ENCODE measurements around the gene RPS2.

The RPS2 gene

DNA sequence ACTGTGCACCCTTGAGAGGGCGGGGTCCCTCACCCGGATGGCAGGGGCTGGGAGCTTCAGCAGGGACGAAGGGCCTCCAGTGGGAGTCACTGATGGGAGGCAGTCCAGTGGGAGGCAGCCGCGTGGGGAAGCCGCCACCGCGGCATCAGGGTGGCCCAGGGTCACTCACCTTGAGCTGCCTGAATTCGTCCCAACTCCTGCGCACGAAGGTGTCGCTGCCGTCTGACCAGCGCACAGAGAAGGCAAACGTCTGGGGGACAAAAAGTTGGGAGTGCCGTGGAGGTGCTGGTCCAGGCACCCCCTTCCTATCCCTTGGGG, 16.1 kb upstream of the RPS2 start:
- no peak for DNase-seq

DNA sequence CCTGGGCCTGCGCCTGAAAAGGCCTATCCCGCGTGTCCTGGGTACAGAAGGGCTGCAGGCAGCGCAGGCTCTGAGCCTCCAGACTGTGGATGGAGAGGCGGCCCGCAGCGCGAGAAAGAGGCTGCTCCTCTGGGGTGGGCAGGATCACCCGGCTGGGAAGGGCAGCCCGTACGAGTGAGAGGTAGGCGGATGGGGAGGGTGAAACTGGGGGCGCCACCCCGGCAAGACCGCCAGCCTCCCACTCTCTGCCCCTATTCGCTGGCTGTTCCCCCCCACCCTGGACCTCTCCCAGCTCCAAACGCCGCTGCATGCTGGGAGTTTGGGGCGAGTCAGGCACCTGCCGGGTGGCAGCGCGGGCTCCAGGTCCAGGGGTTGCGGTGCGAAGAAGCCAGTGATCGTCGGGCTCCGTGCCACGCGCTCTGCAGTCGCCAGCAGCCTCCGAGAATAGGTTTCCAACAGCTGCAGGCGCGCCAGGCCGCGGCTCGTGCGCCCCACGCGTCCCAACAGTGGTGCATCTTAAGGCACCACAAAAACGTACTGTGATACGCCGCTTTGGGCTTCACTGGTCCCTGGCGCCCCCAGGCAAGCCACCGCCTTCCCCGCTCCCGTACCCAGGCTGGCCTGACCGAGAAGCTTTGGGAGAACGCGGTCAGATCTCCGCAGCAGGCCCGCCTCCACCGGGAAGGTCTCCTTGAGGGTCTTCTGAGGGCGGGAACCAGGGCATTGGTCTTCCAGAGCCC, 15.6 kb upstream of the RPS2 start:
- no peak for DNase-seq

DNA sequence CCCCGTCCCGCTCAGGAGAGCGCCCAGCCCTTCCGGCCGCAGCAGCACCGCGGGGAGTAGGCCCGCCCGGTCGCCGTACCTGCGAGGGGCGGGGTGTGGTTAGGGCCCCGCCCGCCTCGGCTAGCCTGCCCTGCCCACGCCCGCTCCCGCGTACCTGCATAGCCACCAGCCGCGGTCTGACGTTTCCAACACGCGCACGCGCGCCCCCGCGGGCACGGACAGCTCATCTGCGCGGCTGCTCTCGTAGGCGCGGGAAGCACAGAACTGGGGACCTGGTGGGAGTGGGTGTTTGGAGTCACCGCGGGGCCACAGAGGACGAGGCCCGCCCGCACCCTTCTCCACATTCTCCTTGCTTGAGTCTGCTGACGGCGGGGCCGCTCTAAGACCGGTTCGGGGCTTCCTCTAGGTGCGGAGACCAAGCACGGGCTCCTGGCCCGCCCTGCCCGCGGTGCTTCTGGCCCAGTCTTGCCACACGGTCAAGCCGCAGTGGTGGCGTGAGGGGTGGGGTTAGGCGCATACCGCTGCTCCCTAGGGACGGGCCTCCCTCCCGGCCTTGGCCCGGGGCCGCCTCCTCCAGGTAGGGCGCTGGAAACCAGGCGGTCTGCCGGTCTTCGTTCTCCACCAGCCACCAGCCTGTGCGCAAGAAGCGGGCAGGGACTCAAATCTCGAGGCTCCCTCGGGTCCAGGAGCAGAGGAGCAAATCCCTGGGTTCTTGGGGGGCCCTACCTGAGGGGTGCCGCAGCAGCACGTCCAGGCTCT, 14.8 kb upstream of the RPS2 start:
- DNase-seq: no peak

DNA sequence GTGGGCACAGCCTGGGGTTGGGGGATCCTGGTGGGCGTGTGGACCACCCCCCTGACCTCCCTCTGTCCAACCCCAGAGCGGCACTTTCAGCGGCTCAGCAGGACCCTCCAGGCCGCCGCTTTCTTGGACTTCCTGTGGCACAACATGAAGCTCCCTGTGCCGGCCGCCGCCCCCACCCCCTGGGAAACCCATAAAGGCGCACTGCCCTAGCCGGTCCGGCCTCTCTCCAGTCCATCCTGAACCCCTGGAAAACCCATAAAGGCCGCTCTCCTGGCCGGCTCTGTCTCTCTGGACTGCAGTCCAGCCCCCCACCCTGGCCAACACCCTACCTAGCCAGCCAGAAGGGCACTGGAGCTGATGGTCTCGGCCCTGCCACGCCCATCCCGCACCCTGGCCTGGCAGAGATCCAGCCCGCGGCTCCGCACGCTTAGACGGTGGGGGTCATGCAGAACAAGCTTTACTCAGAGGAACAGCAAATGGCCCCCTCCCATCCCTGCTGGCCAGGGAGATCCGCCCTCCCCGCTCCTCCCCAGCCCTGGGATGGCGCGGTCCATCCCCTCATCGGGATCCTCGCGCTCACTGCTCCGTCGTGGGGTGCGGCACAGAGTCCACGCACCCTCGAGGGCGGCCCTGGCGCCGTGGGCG, 14.0 kb upstream of the RPS2 start:
- DNase-seq: no peak

DNA sequence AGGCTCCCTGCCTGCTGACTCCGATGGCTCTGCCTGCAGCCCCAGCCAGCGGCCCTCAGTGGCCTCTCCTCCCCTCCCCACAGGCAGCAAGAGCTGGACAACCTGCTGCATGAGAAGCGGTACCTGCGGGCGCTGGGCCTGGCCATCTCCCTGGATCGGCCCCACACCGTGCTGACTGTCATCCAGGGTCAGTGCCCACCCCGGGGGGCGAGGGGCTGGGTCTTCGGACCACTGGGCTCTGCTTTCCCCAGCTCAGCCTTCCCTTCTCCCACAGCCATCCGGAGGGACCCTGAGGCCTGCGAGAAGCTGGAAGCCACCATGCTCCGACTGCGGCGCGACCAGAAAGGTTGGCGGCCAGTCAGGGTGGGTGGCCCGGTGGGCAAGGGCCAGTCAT, 13.2 kb upstream of the RPS2 start:
- no peak for DNase-seq

DNA sequence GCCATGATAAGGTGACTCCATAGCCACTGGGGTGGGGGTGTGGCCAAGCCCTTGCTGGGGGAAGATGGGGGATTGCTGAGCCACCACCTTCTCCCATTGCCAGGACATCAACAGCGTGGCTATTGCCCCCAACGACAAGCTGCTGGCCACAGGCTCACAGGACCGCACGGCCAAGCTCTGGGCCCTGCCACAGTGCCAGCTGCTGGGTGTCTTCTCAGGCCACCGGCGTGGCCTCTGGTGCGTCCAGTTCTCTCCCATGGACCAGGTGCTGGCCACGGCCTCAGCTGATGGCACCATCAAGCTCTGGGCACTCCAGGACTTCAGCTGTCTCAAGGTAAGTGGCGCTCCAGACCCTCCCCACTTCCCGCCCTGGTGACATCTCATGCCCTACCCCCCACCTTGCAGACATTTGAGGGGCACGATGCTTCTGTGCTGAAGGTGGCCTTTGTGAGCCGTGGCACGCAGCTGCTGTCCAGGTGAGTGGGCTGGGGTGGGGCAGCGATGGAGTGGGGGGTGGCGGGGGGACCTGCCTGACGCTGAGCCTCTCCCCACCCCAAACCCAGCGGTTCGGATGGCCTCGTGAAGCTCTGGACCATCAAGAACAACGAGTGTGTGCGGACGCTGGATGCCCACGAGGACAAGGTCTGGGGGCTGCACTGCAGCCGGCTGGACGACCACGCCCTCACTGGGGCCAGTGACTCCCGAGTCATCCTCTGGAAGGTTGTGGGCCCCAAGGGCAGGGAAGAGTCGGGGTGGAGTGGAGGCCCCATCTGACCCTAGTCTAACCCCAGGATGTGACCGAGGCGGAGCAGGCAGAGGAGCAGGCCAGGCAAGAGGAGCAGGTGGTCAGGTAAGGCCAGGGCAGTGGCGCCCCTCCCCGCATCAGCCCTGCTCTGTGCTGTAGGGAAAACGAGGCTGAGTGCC, 12.6 kb upstream of the RPS2 start:
- no peak for DNase-seq

DNA sequence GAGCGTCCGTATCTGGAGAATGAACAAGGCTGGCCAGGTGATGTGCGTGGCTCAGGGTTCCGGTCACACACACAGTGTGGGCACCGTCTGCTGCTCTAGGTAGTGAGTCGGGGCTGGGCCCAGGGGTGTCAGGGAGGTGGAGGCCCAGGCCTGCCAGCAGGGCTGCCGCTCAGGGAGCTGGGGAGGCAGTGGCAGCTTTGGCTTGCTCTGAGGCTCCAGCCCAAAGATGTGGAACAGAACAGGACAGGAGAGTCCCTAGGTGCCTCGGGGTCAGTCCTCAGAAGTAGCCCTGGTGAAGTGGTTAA, 11.5 kb upstream of the RPS2 start:
- DNase-seq: no peak

DNA sequence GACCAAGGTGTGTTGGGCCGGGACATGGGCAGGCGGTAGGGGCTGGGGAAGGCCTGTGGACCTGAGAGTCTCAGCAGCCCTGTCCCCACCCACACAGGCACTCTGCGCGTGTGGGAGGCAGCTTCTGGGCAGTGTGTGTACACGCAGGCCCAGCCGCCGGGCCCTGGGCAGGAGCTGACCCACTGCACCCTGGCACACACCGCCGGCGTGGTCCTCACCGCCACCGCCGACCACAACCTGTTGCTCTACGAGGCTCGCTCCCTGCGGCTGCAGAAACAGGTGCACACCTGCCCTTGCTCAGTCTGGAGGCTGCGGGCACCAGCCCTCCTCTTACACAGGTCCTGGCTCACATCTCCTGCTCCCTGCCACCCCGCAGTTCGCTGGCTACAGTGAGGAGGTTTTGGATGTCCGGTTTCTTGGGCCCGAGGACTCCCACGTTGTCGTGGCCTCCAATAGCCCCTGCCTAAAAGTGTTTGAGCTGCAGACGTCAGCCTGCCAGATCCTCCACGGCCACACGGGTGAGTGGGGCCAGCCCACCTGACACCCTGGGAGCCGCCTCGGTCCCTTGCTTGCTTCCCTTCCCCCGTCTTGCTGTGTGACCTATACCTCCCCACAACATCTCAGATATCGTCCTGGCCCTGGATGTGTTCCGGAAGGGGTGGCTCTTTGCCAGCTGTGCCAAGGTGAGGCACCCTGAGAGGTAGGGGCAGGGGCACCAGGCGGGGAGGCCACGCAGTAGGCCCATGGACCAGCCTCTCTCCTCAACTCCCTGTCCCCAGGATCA, 11.0 kb upstream of the RPS2 start:
- DNase-seq: no peak

DNA sequence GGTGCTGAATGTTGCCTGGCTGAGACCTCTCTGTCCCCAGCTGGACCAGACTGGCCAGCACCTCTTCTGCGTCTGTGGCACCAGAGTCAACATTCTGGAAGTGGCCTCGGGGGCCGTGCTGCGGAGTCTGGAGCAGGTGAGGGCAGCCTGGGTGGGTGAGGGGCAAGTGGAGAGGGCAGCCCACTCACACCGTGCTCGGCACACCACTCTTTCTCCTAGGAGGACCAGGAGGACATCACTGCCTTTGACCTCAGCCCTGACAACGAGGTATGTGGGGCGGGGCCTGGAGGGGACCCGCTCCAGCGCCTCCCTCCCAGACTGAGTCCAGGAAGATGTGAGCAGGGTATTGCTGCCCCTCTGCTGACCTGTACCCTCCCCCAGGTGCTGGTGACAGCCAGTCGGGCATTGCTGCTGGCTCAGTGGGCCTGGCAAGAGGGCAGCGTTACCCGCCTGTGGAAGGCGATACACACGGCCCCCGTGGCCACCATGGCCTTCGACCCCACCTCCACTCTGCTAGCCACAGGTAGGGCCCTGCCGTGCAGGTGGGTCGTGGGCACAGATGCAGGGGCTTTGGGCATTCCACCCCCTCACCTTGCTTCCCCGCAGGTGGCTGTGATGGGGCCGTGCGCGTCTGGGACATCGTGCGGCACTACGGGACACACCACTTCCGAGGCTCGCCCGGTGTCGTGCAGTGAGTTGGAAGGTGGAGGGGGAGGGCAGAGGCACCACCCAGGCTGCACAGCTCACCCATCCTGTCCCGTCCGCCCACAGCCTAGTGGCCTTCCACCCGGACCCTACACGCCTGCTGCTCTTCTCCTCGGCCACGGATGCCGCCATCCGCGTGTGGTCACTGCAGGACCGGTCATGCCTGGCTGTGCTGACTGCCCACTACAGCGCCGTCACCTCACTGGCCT, 9.8 kb upstream of the RPS2 start:
- DNase-seq: no peak

DNA sequence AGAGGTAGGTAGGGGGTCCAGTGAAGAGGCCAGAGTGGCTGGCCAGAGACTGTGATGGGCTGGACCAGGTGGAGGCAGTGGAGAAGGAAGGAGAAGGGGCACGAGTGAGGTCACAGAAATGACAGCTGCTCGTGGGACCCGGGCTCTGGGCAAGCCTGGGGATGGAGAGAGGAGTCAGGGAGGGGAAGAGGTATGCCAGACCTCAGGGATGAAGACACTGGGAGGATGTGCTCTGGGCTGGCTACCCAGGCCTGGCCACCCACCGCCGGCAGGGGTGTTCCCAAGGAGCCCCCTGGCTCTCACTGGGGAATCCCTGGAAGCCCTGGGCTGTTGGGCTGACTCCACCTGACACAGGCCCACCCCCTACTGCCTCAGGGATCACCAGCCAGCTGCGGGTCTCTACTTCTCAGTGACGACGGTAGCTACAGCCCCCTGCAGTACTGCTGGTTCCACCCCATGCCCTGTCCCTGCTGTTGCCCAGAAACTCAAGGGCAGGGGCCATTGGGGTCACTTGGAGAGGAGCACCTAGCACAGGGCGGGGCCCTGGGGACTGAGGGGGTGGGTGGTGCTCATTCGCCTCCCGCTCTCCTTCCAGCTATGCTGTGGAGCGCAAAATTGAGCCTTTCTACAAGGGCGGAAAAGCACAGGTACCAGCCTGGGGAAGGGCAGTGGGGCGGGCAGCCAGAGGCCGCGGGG, 9.0 kb upstream of the RPS2 start:
- no peak for DNase-seq

DNA sequence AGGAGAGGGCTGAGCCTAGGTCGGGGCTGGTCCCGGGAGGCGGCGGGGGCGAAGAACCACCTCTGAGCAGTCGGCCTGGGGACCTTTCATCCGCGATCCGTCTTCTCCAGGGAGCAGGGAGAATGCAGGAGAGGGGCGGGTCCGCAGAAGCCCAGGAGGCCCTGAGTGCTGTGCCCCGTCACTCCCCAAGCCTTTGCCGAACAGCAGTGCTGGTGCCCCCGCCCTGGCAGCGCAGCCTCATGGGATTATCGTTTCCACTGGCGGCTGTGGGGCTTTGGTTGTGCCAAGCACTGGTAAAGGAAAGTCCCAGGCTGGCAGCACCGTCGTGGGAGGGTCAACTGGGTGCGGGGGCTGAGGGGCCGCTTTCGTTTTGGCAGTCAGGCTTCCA, 7.9 kb upstream of the RPS2 start:
- no peak for DNase-seq

DNA sequence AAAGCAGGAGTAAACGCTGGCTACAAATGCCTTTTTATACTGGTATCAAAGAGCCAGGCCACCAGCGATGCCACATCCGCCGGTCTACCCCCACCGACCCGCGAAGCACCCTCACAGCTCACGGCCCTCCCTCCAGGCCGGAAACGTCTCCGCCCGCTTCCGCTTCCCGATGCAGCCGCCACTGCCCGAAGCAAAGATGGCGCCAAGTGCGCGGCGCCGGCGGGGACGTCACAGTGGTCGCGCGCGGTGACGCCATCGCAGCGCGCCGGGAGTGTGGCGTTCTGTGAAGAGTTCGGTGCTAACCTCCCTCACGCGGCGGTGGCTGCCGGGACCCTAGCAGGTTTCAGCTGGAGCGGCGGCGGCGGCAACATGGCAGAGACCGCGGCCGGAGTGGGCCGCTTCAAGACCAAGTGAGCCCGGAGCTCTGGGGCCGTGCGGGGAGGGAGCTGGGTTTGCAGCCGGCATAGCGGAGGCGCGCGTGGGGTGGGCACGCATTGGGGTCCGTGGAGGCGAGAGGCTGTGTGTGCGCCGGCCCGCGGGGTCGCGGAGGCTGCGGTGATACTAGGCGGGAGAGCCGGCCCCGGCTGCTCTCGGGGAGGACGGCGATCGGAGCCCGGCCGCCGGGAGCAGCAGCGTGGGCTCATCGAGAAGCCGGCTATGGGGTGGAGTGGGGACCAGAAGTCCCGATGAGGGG, 7.3 kb upstream of the RPS2 start, which contains the start of gene TBL3:
Gene TBL3, plus strand, starts transcription at position 258 of the 694 bp plus-strand sequence. Its CDS starts 112 bp downstream, at position 370.
- DNase-seq: peak; percentile 67

DNA sequence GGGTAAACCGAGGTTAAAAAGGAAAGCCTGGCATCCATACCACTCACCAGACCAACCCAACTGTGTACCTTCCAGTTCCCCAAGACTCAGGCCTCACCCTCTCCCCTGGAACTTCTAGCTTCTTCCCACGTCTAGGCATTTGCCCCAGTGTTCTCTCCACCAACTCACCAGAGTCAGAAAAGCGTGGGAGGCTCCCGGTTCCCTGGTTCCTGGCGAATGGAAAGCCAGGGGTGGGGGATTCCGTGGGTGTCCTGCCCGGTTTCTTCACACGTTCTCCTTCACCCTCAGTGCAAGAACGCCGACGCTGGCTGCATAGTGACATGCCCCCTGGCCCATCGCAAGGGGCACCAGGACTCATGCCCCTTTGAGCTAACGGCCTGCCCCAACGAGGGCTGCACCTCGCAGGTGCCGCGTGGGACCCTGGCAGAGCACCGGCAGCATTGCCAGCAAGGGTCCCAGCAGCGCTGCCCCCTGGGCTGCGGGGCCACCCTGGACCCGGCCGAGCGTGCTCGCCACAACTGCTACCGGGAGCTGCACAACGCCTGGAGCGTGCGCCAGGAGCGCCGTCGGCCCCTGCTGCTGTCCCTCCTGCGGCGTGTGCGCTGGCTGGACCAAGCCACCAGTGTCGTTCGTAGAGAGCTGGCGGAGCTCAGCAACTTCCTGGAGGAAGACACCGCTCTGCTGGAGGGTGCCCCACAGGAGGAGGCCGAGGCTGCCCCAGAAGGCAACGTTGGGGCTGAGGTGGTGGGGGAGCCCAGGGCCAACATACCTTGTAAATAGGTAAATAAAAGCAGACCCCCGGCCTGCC, 3.7 kb upstream of the RPS2 start:
- DNase-seq: no peak

DNA sequence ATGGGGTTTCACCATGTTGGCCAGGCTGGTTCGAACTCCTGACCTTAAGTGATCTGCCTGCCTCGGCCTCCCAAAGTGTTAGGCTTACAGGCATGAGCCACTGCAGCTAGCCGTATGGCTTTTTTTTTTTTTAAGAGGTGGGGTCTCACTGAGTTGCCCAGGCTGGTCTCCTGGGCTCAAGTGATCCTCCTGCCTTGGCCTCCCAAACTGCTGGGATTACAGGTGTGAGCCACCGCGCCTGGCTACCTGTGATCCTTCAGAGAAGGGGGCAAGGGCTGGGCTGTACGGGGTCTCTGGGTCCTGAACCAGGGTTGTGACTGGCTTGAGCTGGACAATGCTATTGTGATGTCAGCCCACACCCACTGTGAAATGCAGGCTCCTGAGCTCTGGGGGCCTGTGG, 1.8 kb upstream of the RPS2 start, which contains the start of gene RNF151:
Gene RNF151, plus strand, starts transcription at position 397 of the 400 bp plus-strand sequence. CDS start 26 bp downstream, outside the sequence.
- no peak for DNase-seq

DNA sequence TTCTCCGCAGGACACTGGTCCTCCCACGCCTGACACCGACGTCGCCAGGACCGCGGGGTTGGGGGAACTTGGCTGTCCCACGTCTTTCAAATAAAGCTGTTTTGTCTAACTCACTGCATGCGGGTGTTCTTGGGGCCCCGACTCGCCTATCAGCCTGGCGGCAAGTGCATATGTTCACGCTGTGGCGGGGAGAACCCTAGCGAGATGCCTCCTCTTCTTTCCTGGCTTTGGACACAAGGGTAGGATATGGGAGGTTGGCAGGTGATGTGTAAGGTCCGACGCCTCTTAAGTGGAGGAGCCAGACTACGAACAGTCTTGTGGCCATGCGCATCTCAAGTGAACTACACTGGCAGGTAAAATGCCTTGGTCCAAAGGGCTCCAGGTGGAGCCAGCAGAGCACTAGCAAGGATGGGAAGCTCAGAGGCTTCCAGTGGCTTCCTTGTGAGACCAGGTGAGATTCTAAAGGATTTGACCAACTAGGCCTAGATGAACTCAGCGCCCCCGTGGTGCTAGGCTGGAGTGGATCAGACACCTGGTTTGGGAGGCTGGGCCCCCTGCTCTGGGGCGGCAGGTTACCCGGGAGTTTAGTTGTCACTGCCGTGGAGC, 873 bp upstream of the RPS2 start:
- DNase-seq: no peak

DNA sequence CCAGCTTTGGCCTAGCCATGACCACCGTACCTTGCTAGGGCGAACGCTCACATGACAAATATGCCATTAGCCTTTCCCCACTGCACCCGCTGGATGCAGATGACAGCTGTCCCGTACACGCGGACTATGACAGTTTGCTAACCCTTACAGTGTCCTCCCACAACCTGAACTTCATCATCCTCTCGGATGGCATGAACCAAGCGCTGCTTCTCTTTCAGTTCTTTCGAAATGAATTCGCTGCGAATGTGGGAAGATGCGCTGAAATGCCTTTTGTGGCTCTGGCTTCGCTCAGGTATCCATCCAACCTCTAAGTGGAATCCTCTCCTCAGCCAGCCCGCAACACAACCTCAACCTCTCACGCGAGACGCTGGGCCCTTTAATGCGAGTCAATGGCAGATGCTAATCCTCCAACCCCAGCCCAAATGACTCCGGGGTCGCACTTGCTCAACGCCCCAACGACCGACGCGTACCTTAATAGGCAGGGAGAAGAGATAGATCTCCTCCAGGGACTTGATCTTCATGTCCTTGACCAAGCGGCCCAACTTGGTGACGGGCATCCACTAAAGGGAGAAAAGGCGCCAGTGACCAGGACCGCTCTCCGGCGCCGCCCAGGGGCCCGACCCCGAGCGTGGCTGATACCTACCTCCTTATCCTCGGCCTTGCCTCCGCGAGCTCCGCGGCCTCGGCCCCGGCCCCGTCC, 670 bp downstream of the RPS2 start:
- no peak for DNase-seq
